ENCODE data around the gene SF3B1.
"Not testable (repeated sequence)": the region's sequence is repeated elsewhere in the genome, so short reads cannot be mapped to it uniquely, and the experiment has no call there.

Gene SF3B1

DNA sequence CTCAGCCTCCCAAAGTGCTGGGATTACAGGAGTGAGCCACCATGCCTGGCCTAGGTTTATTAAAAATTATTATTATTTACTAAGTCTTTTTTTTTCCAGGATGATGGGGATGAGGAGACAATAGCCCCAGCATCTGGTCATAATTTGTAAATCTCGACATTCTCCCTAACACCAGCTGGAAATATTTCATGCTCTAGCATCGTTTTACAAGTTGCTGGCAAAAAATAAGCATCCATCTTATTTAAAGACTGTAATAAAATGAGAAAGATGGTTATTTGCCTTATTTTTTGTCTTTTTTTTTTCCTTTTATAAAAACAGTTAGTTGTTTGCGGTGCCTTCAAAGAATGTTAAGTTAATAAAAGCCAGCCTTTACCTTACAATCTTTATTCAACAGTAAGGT is 56.7 kb downstream of the SF3B1 start:
- Histone ChIP-seq H3K27ac (ENCODE audit: low read length, poor library complexity, severe bottlenecking) (no peak overlapping the region), H3K18ac (ENCODE audit: low read depth in 1 of 2, low read length in 2 of 2) (no peak overlapping the region), H2AK5ac (ENCODE audit: low read length, severe bottlenecking) (no peak overlapping the region), H3K79me1 (replicated peaks; ENCODE audit: low read length, poor library complexity, severe bottlenecking) (no peaks in the 10 kb centered on the region), H3K27me3 (ENCODE audit: control insufficient read depth in 1 of 2, insufficient read depth in 1 of 2, low read length in 2 of 2) (no peaks in the 10 kb centered on the region), H3K4me1 (ENCODE audit: control insufficient read depth, insufficient read depth, low read depth, low read length) (peaks cover 9% of the 10 kb centered on the region), H2AFZ (ENCODE audit: low read depth, low read length) (no peak overlapping the region), H2BK5ac (ENCODE audit: low read depth, low read length, poor library complexity, severe bottlenecking) (no peak overlapping the region), H3K9ac (ENCODE audit: low read length) (peak overlapping the region; percentile 1), H3K36me3 (ENCODE audit: control insufficient read depth in 1 of 2, insufficient read depth in 2 of 2, low read depth in 1 of 2, low read length in 2 of 2) (no peaks in the 10 kb centered on the region), H4K91ac (ENCODE audit: low read length) (no peak overlapping the region), H3K14ac (ENCODE audit: low read length in 2 of 2) (no peak overlapping the region), H3K9me3 (ENCODE audit: control insufficient read depth, low read length) (no peaks in the 10 kb centered on the region), H3K4me3 (ENCODE audit: insufficient read depth in 1 of 2, low read depth in 1 of 2, low read length in 2 of 2) (no peak overlapping the region), H3K23ac (ENCODE audit: low read length in 2 of 2) (no peak overlapping the region), H3K4me2 (ENCODE audit: low read length, poor library complexity, severe bottlenecking) (no peak overlapping the region), H2BK120ac (ENCODE audit: low read depth, low read length) (no peak overlapping the region), H3K4ac (ENCODE audit: low read depth in 1 of 2, low read length in 2 of 2) (no peak overlapping the region), H2BK15ac (ENCODE audit: low read depth, poor library complexity, severe bottlenecking) (no peak overlapping the region), H4K8ac (ENCODE audit: low read length) (no peak overlapping the region), H2BK12ac (ENCODE audit: low read length in 2 of 2) (no peak overlapping the region)
- 50% methylated on average over 1 of the region's 3 CpGs for whole genome bisulfite sequencing
- no peak for DNase-seq

DNA sequence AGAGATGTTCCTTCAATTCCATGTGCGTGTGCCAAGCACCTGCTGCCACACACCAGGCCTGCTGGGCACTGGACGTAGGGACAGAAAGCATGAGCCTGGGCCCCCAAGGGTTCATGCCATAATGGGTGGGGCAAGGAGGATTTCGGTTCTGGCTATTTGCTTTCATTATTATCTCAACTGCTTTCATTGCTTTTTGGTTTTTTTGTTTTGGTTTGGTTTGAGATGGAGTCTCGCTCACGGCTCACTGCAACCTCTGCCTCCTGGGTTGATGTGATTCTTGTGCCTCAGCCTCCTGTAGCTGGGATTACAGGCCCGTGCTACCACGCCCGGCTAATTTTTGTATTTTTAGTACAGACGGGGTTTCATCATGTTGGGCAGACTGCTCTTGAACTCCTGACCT is 57.2 kb downstream of the SF3B1 start:
- no peak overlapping the region for H2AFZ ChIP-seq (ENCODE audit: low read depth, low read length)
- peaks cover 9% of the 10 kb centered on the region for H3K4me1 ChIP-seq (ENCODE audit: control insufficient read depth, insufficient read depth, low read depth, low read length)
- H3K9me3 ChIP-seq (ENCODE audit: control insufficient read depth, low read length) = no peaks in the 10 kb centered on the region
- H3K4me2 ChIP-seq (ENCODE audit: low read length, poor library complexity, severe bottlenecking) = no peak overlapping the region
- H2BK120ac ChIP-seq (ENCODE audit: low read depth, low read length) = no peak overlapping the region
- no peaks in the 10 kb centered on the region for H3K36me3 ChIP-seq (ENCODE audit: control insufficient read depth in 1 of 2, insufficient read depth in 2 of 2, low read depth in 1 of 2, low read length in 2 of 2)
- no peak overlapping the region for H2BK5ac ChIP-seq (ENCODE audit: low read depth, low read length, poor library complexity, severe bottlenecking)
- no peak for DNase-seq
- H3K14ac ChIP-seq (ENCODE audit: low read length in 2 of 2) = no peak overlapping the region
- 91% methylated on average over 8 of the region's 9 CpGs for WGBS
- H3K27me3 ChIP-seq (ENCODE audit: control insufficient read depth in 1 of 2, insufficient read depth in 1 of 2, low read length in 2 of 2) = no peaks in the 10 kb centered on the region
- H3K23ac ChIP-seq (ENCODE audit: low read length in 2 of 2) = no peak overlapping the region
- no peak overlapping the region for H3K4ac ChIP-seq (ENCODE audit: low read depth in 1 of 2, low read length in 2 of 2)
- H4K91ac ChIP-seq (ENCODE audit: low read length) = no peak overlapping the region
- H4K8ac ChIP-seq (ENCODE audit: low read length) = no peak overlapping the region
- H3K18ac ChIP-seq (ENCODE audit: low read depth in 1 of 2, low read length in 2 of 2) = no peak overlapping the region
- no peak overlapping the region for H2BK15ac ChIP-seq (ENCODE audit: low read depth, poor library complexity, severe bottlenecking)
- H2BK12ac ChIP-seq (ENCODE audit: low read length in 2 of 2) = no peak overlapping the region
- no peak overlapping the region for H3K9ac ChIP-seq (ENCODE audit: low read length)
- H3K79me1 ChIP-seq (replicated peaks; ENCODE audit: low read length, poor library complexity, severe bottlenecking) = no peaks in the 10 kb centered on the region
- H3K27ac ChIP-seq (ENCODE audit: low read length, poor library complexity, severe bottlenecking) = no peak overlapping the region
- H2AK5ac ChIP-seq (ENCODE audit: low read length, severe bottlenecking) = no peak overlapping the region
- H3K4me3 ChIP-seq (ENCODE audit: insufficient read depth in 1 of 2, low read depth in 1 of 2, low read length in 2 of 2) = no peak overlapping the region

DNA sequence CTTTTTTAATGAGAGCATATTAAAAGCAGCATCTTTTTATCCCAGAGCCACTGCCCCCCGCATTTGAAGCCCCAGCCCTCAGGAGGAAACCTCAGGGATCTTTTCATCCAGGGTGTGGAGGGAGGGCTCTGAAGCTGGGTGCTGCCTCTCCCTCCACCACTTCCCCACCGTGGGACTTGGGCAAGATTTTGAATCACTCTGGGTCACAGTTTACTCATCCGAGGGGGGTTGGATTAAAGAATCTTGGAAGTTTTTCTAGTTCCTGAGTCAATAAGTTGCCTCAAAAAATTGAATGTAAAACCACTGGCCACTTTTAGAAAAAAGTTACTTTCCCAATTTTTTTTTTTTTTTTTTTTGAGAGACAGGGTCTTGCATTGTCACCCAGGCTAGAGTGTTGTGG is 62.2 kb downstream of the SF3B1 start:
- H3K4me2 ChIP-seq (ENCODE audit: low read length, poor library complexity, severe bottlenecking) = no peak overlapping the region
- H3K14ac ChIP-seq (ENCODE audit: low read length in 2 of 2) = no peak overlapping the region
- no peak overlapping the region for H3K18ac ChIP-seq (ENCODE audit: low read depth in 1 of 2, low read length in 2 of 2)
- no peaks in the 10 kb centered on the region for H3K27me3 ChIP-seq (ENCODE audit: control insufficient read depth in 1 of 2, insufficient read depth in 1 of 2, low read length in 2 of 2)
- H3K4me1 ChIP-seq (ENCODE audit: control insufficient read depth, insufficient read depth, low read depth, low read length) = no peaks in the 10 kb centered on the region
- no peak overlapping the region for H4K91ac ChIP-seq (ENCODE audit: low read length)
- H3K36me3 ChIP-seq (ENCODE audit: control insufficient read depth in 1 of 2, insufficient read depth in 2 of 2, low read depth in 1 of 2, low read length in 2 of 2) = no peaks in the 10 kb centered on the region
- no peak overlapping the region for H3K4ac ChIP-seq (ENCODE audit: low read depth in 1 of 2, low read length in 2 of 2)
- no peak overlapping the region for H3K27ac ChIP-seq (ENCODE audit: low read length, poor library complexity, severe bottlenecking)
- DNase-seq = no peak
- H2BK15ac ChIP-seq (ENCODE audit: low read depth, poor library complexity, severe bottlenecking) = no peak overlapping the region
- no peak overlapping the region for H2AFZ ChIP-seq (ENCODE audit: low read depth, low read length)
- H3K9ac ChIP-seq (ENCODE audit: low read length) = no peak overlapping the region
- 80% methylated on average over 1 of the region's 3 CpGs for WGBS
- H3K79me1 ChIP-seq (replicated peaks; ENCODE audit: low read length, poor library complexity, severe bottlenecking) = no peaks in the 10 kb centered on the region
- no peak overlapping the region for H2BK5ac ChIP-seq (ENCODE audit: low read depth, low read length, poor library complexity, severe bottlenecking)
- no peak overlapping the region for H3K4me3 ChIP-seq (ENCODE audit: insufficient read depth in 1 of 2, low read depth in 1 of 2, low read length in 2 of 2)
- no peak overlapping the region for H3K23ac ChIP-seq (ENCODE audit: low read length in 2 of 2)
- H2BK120ac ChIP-seq (ENCODE audit: low read depth, low read length) = no peak overlapping the region
- no peak overlapping the region for H2AK5ac ChIP-seq (ENCODE audit: low read length, severe bottlenecking)
- no peaks in the 10 kb centered on the region for H3K9me3 ChIP-seq (ENCODE audit: control insufficient read depth, low read length)
- H2BK12ac ChIP-seq (ENCODE audit: low read length in 2 of 2) = no peak overlapping the region
- H4K8ac ChIP-seq (ENCODE audit: low read length) = no peak overlapping the region

DNA sequence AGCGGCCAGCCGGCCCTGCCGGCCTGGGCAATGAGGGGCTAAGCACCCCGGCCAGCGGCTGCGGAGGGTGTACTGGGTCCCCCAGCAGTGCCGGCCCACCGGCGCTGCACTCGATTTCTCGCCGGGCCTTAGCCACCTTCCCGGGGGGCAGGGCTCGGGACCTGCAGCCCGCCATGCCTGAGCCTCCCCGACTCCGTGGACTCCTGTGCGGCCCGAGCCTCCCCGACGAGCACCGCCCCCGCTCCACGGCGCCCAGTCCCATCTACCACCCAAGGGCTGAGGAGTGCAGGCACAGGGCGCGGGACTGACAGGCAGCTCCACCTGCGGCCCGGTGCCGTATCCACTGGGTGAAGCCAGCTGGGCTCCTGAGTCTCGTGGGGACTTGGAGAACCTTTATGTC is 64.2 kb downstream of the SF3B1 start:
- not testable (repeated sequence) for H3K36me3 ChIP-seq (ENCODE audit: control insufficient read depth in 1 of 2, insufficient read depth in 2 of 2, low read depth in 1 of 2, low read length in 2 of 2); H3K23ac ChIP-seq (ENCODE audit: low read length in 2 of 2); H2AFZ ChIP-seq (ENCODE audit: low read depth, low read length); H3K4me1 ChIP-seq (ENCODE audit: control insufficient read depth, insufficient read depth, low read depth, low read length); H2BK120ac ChIP-seq (ENCODE audit: low read depth, low read length); H3K27me3 ChIP-seq (ENCODE audit: control insufficient read depth in 1 of 2, insufficient read depth in 1 of 2, low read length in 2 of 2); H4K8ac ChIP-seq (ENCODE audit: low read length); H4K91ac ChIP-seq (ENCODE audit: low read length); H2BK5ac ChIP-seq (ENCODE audit: low read depth, low read length, poor library complexity, severe bottlenecking); H3K9ac ChIP-seq (ENCODE audit: low read length); H3K4me3 ChIP-seq (ENCODE audit: insufficient read depth in 1 of 2, low read depth in 1 of 2, low read length in 2 of 2); H2BK12ac ChIP-seq (ENCODE audit: low read length in 2 of 2); H3K79me1 ChIP-seq (replicated peaks; ENCODE audit: low read length, poor library complexity, severe bottlenecking); H3K27ac ChIP-seq (ENCODE audit: low read length, poor library complexity, severe bottlenecking); H2AK5ac ChIP-seq (ENCODE audit: low read length, severe bottlenecking); DNase-seq; H2BK15ac ChIP-seq (ENCODE audit: low read depth, poor library complexity, severe bottlenecking); H3K14ac ChIP-seq (ENCODE audit: low read length in 2 of 2); H3K4ac ChIP-seq (ENCODE audit: low read depth in 1 of 2, low read length in 2 of 2); H3K18ac ChIP-seq (ENCODE audit: low read depth in 1 of 2, low read length in 2 of 2); H3K9me3 ChIP-seq (ENCODE audit: control insufficient read depth, low read length); H3K4me2 ChIP-seq (ENCODE audit: low read length, poor library complexity, severe bottlenecking)
- 99% methylated on average over 30 of the region's 31 CpGs for WGBS

Measured in mesenchymal stem cell (in vitro differentiated cells and primary cell).